ENCODE results near the gene PCYT2. TPM values are rescaled to one million over a fixed set of nuclear protein-coding genes. Genes with fewer than 3 reads are reported as not detected.

The PCYT2 gene
- total and polyA plus RNA-seq, 9 of the 15 experiments (the other 6 are each of a cell fraction or from before 2014, with no cell fraction given) = 0.92 to 134 (median 82.5) TPM

- TF ChIP-seq CREB1 (IDR thresholded peaks at IDR 0.05) = no peak
- no peak; the same call in 1 of the 2 replicates for TF ChIP-seq CREB1 (CRISPR knock-in tag; IDR thresholded peaks at IDR 0.05)
- no peak for TF ChIP-seq ARID3B (CRISPR knock-in tag; IDR thresholded peaks at IDR 0.05; ENCODE audit: borderline replicate concordance)
- no peak for TF ChIP-seq SIX5 (IDR thresholded peaks at IDR 0.05; ENCODE audit: borderline replicate concordance in 1 of 2, insufficient read depth in 1 of 2, low read depth in 1 of 2, low read length in 2 of 2)
- TF ChIP-seq KLF6 (CRISPR knock-in tag; IDR thresholded peaks at IDR 0.05; ENCODE audit: borderline replicate concordance) = no peak
- peak in 1 of 2 experiments; percentile 54; a peak in 2 of 4 replicates for TF ChIP-seq MNT (conservative IDR thresholded peaks at IDR 0.05)
- TF ChIP-seq L3MBTL2 (IDR thresholded peaks at IDR 0.05) = peak; percentile 91
- TF ChIP-seq MCM3 (IDR thresholded peaks at IDR 0.05) = no peak
- peak; percentile 61 for TF ChIP-seq CCNT2 (IDR thresholded peaks at IDR 0.05; ENCODE audit: borderline replicate concordance, extremely low read depth, insufficient read length, low read depth, low read length)
- TF ChIP-seq ZNF764 (CRISPR knock-in tag; IDR thresholded peaks at IDR 0.05; ENCODE audit: low read depth) = no peak
- TF ChIP-seq CEBPB (tag; IDR thresholded peaks at IDR 0.05) = no peak
- TF ChIP-seq ZBTB43 (CRISPR knock-in tag; IDR thresholded peaks at IDR 0.05) = no peak
- TF ChIP-seq NR1H2 (CRISPR knock-in tag; IDR thresholded peaks at IDR 0.05) = no peak
- no peak for TF ChIP-seq CHAMP1 (IDR thresholded peaks at IDR 0.05)
- TF ChIP-seq PRDM10 (IDR thresholded peaks at IDR 0.05; ENCODE audit: partially characterized antibody) = no peak
These were observed 48.3 kb upstream of the PCYT2 start (continued) for GRCh38 chr17:81959362-81960129.
